ENCODE results near the gene OR2T11. TPM values are rescaled to one million over a fixed set of nuclear protein-coding genes. Genes with fewer than 3 reads are reported as not detected.
"Not testable (repeated sequence)": the region's sequence is repeated elsewhere in the genome, so short reads cannot be mapped to it uniquely, and the experiment has no call there.

The OR2T11 gene
- total RNA-seq, 1 donor from 2014 or later = not detected

GRCh38 chr1:248592655-248593054 lies 42.2 kb downstream of the OR2T11 start:
- Histone ChIP-seq H3K27me3 (no peaks in the 10 kb centered on the region), H3K4me3 (no peak overlapping the region), H3K4me1 (no peaks in the 10 kb centered on the region), H3K9me3 (no peaks in the 10 kb centered on the region), H3K36me3 (no peaks in the 10 kb centered on the region), H3K27ac (no peak overlapping the region)
- no peak for ATAC-seq
- DNase-seq = no peak
- intact Hi-C loops (cut with DNase I) = no loop called here
- TF ChIP-seq, protein P1, sequence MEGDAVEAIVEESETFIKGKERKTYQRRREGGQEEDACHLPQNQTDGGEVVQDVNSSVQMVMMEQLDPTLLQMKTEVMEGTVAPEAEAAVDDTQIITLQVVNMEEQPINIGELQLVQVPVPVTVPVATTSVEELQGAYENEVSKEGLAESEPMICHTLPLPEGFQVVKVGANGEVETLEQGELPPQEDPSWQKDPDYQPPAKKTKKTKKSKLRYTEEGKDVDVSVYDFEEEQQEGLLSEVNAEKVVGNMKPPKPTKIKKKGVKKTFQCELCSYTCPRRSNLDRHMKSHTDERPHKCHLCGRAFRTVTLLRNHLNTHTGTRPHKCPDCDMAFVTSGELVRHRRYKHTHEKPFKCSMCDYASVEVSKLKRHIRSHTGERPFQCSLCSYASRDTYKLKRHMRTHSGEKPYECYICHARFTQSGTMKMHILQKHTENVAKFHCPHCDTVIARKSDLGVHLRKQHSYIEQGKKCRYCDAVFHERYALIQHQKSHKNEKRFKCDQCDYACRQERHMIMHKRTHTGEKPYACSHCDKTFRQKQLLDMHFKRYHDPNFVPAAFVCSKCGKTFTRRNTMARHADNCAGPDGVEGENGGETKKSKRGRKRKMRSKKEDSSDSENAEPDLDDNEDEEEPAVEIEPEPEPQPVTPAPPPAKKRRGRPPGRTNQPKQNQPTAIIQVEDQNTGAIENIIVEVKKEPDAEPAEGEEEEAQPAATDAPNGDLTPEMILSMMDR (IDR thresholded peaks at IDR 0.05) = no peak

- TF ChIP-seq, protein P1 (IDR thresholded peaks at IDR 0.05) = no peak
- Histone ChIP-seq H3K27ac (no peak overlapping the region), H3K9me3 (no peaks in the 10 kb centered on the region), H3K4me1 (no peaks in the 10 kb centered on the region), H3K36me3 (no peaks in the 10 kb centered on the region), H3K27me3 (no peaks in the 10 kb centered on the region), H3K4me3 (no peak overlapping the region)
- DNase-seq = no peak
- intact Hi-C loops (cut with DNase I) = no loop called here
- ATAC-seq = no peak
Observed at GRCh38 chr1:248590055-248590454, 44.8 kb downstream of the OR2T11 start.

DNA sequence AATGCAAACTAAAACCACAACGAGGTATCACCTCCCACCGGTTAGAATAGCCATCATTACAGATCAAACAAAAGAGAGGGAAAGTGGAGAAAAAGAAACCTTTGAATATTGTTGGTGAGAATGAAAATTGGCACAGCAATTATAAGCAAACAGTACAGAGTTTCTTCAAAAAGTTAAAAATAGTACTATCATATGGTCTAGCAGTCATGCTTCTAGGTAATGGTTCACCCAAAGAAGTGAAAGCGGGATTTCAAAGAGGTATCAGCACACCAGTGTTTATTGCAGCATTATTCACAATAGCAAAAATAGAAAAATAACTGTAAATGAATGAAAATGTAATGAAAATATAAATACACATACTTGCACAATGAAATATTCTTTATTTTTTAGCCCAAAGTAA lies 45.6 kb downstream of the OR2T11 start:
- H3K27me3 ChIP-seq = no peaks in the 10 kb centered on the region
- TF ChIP-seq, protein P1 (IDR thresholded peaks at IDR 0.05) = no peak
- no peaks in the 10 kb centered on the region for H3K36me3 ChIP-seq
- intact Hi-C loops (cut with DNase I) = no loop called here
- no peak overlapping the region for H3K27ac ChIP-seq
- DNase-seq (no peak), ATAC-seq (no peak)
- no peaks in the 10 kb centered on the region for H3K4me1 ChIP-seq
- H3K9me3 ChIP-seq = no peaks in the 10 kb centered on the region
- no peak overlapping the region for H3K4me3 ChIP-seq

DNA sequence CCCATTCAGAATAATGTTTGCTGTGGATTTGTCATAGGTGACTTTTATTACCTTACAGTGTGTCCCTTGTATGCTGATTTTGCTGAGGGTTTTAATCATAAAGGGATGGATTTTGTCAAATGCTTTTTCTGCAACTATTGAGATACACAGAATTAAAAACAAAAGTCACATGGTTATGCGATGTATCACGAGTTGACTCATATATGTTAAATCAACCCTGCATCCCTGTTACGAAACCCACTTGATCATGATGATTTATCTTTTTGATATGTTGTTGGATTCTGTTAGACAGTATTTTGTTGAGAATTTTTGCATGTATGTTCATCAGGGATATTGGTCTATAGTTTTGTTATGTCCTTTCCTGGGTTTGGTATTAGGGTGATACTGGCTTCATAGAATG lies 49.6 kb downstream of the OR2T11 start:
- Histone ChIP-seq H3K4me1 (no peaks in the 10 kb centered on the region), H3K27me3 (no peaks in the 10 kb centered on the region), H3K4me3 (no peak overlapping the region), H3K9me3 (no peaks in the 10 kb centered on the region), H3K27ac (no peak overlapping the region), H3K36me3 (no peaks in the 10 kb centered on the region)
- intact Hi-C loops (cut with DNase I) = no loop called here
- ATAC-seq (no peak), DNase-seq (no peak)
- TF ChIP-seq, protein P1 (IDR thresholded peaks at IDR 0.05) = no peak

GRCh38 chr1:248576260-248576980 lies 58.5 kb downstream of the OR2T11 start:
- intact Hi-C loops (cut with DNase I) = no loop called here
- no peaks in the 10 kb centered on the region for H3K27me3 ChIP-seq
- H3K9me3 ChIP-seq = no peaks in the 10 kb centered on the region
- no peaks in the 10 kb centered on the region for H3K36me3 ChIP-seq
- TF ChIP-seq, protein P1 (IDR thresholded peaks at IDR 0.05) = no peak
- no peaks in the 10 kb centered on the region for H3K4me1 ChIP-seq
- H3K27ac ChIP-seq = no peak overlapping the region
- ATAC-seq (no peak), DNase-seq (no peak)
- H3K4me3 ChIP-seq = no peak overlapping the region

DNA sequence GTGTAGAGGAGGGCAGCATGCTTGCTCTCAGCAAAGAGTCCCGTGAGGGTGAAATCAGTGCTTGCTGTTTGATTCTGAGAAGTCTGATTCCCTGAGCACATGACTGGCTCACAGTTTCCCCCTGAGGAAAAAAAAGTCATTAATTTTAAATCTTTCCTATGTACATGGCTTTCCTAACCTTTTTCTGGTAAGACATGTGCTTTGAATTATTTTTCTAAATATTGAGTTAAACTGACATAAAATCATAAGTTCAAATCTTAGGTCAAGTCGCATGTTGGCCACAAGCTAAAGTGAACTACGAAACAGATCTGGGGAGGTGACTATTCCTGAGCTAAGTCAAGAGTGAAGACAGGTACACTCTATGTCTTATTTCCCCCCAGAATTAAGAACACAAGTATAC lies 60.2 kb downstream of the OR2T11 start, which contains the start of gene OR2T34:
Gene OR2T34 (minus strand): TSS at position 101 of the 400 bp plus-strand sequence. CDS start 0 bp downstream, at position 101.
- H3K4me3 ChIP-seq; ATAC-seq; H3K36me3 ChIP-seq; H3K9me3 ChIP-seq; intact Hi-C loops (cut with DNase I); H3K27ac ChIP-seq; H3K4me1 ChIP-seq; H3K27me3 ChIP-seq; DNase-seq: not testable (repeated sequence)

GRCh38 chr1:248573856-248574255 lies 61.0 kb downstream of the OR2T11 start:
- intact Hi-C loops (cut with DNase I) = not testable (repeated sequence)

More at GRCh38 chr1:248573856-248574255, 61.0 kb downstream of the OR2T11 start:
- ATAC-seq = peak; percentile 31
- not testable (repeated sequence) for H3K4me3 ChIP-seq, H3K9me3 ChIP-seq, H3K27me3 ChIP-seq, H3K4me1 ChIP-seq, DNase-seq, H3K27ac ChIP-seq, H3K36me3 ChIP-seq
